OCI-LY3 (cell line): ENCODE data around the gene GTF2H1.

Experiments
- H2AFZ ChIP-seq: fragments of 200-600, 300-600 bp; shearing (Covaris generic); 2 replicates; pipeline ENCODE4 v1.6.0; 2014; ENCODE audit warnings: antibody characterized with exemption, low read depth, low read length
- H3K27ac ChIP-seq: fragments of 200-600, 300-600 bp; sonication (generic); 2 replicates; pipeline ENCODE4 v1.5.1; 2014; ENCODE audit warnings: mild to moderate bottlenecking, low read length, moderate library complexity, mixed read lengths
- H3K27me3 ChIP-seq: fragments of 200-600, 300-600 bp; sonication (generic); 2 replicates; pipeline ENCODE4 v1.6.1; 2014; ENCODE audit warnings: low read depth, low read length, mixed read lengths
- H3K36me3 ChIP-seq: fragments of 200-600, 300-600 bp; sonication (generic); replicated peaks from 2 replicates; pipeline ENCODE3; 2014; ENCODE audit warnings: low read depth, low read length, mixed read lengths
- H3K4me1 ChIP-seq: fragments of 300-600, 200-600 bp; sonication (generic); 2 replicates; pipeline ENCODE4 v1.6.1; 2014; ENCODE audit warnings: low read length, mixed read lengths
- H3K4me2 ChIP-seq: fragments of 200-600, 300-600 bp; sonication (generic); 2 replicates; pipeline ENCODE4 v1.6.1; 2014; ENCODE audit warnings: low read length, mixed read lengths
- H3K4me3 ChIP-seq: fragments of 300-600, 200-600 bp; sonication (generic); 2 replicates; pipeline ENCODE4 v1.5.1; 2014; ENCODE audit warnings: antibody characterized with exemption, mild to moderate bottlenecking, low read length, moderate library complexity
- H3K79me2 ChIP-seq: fragments of 300-600, 200-600 bp; shearing (Covaris generic); 2 replicates; pipeline ENCODE4 v1.6.1; 2014; ENCODE audit warnings: mild to moderate bottlenecking, low read length, mixed read lengths
- H3K9ac ChIP-seq: fragments of 300-600, 200-600 bp; shearing (Covaris generic); 2 replicates; pipeline ENCODE4 v1.6.0; 2014; ENCODE audit warnings: mild to moderate bottlenecking, low read length, moderate library complexity
- H3K9me3 ChIP-seq: fragments of 200-600, 300-600 bp; shearing (Covaris generic); 2 replicates; pipeline ENCODE4 v1.6.1; 2014; ENCODE audit warnings: low read length, mixed read lengths; ENCODE audit not compliant: insufficient read depth
- H4K20me1 ChIP-seq: fragments of 200-600, 300-600 bp; sonication (generic); 2 replicates; pipeline ENCODE4 v1.6.1; 2016; ENCODE audit warnings: low read length, mixed read lengths; ENCODE audit not compliant: insufficient read depth
- EZH2phosphoT487 ChIP-seq: fragments of 200-600 bp; shearing (Covaris generic); IDR thresholded peaks from 2 replicates; pipeline ENCODE4 v1.6.1; 2018; ENCODE audit warnings: antibody characterized with exemption, mixed run types, low read depth
- TF ChIP-seq, protein P1 (sequence below): fragments of 200-600, 300-600 bp; sonication (generic); IDR thresholded peaks from 2 replicates; pipeline ENCODE4 v1.5.1; 2014; ENCODE audit warnings: antibody characterized with exemption, low read length, low read depth

Gene GTF2H1

DNA sequence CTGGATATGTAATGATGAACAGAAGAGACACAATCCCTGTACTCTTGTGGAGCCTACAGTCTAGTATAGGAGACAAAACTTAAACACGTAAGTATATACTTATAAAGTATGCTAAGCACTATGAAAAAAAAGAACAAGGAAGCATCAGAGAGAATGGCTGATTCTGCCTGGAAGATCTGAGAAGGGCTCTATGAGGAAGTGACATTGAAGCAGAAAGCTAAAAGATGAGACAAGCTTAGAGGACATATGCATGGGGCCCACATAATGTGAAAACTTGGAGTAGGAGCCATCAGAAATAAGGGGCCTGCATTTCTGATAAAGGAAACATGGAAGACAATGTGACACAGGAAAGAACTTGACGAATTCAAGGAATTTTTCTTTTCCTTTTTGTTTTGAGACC, 39.7 kb upstream of the GTF2H1 start:
- TF ChIP-seq, protein P1, sequence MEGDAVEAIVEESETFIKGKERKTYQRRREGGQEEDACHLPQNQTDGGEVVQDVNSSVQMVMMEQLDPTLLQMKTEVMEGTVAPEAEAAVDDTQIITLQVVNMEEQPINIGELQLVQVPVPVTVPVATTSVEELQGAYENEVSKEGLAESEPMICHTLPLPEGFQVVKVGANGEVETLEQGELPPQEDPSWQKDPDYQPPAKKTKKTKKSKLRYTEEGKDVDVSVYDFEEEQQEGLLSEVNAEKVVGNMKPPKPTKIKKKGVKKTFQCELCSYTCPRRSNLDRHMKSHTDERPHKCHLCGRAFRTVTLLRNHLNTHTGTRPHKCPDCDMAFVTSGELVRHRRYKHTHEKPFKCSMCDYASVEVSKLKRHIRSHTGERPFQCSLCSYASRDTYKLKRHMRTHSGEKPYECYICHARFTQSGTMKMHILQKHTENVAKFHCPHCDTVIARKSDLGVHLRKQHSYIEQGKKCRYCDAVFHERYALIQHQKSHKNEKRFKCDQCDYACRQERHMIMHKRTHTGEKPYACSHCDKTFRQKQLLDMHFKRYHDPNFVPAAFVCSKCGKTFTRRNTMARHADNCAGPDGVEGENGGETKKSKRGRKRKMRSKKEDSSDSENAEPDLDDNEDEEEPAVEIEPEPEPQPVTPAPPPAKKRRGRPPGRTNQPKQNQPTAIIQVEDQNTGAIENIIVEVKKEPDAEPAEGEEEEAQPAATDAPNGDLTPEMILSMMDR, result no peak
- H3K4me2 ChIP-seq, result peak overlapping the region; percentile 33
- H3K9me3 ChIP-seq, result no peaks in the 10 kb centered on the region
- H3K79me2 ChIP-seq, result 0 out of 2 replicates have a peak, but pooled peaks cover 7% of the 10 kb centered on the region
- H3K27me3 ChIP-seq, result no peaks in the 10 kb centered on the region
- peaks cover 72% of the 10 kb centered on the region for H3K36me3 ChIP-seq
- H4K20me1 ChIP-seq, result 0 out of 2 replicates have a peak, but pooled peaks cover 4% of the 10 kb centered on the region
- no peak overlapping the region; the same call in 1 of the 2 replicates for H3K9ac ChIP-seq
- no peak overlapping the region for H2AFZ ChIP-seq
- peak overlapping the region; percentile 45 for H3K27ac ChIP-seq
- peaks cover 37% of the 10 kb centered on the region for H3K4me1 ChIP-seq
- no peak overlapping the region for H3K4me3 ChIP-seq

- Histone ChIP-seq H3K36me3 (peaks cover 76% of the 10 kb centered on the region), H3K27me3 (no peaks in the 10 kb centered on the region)
Observed at GRCh38 chr11:18285841-18286240, 36.5 kb upstream of the GTF2H1 start.

GRCh38 chr11:18288911-18289310, 33.5 kb upstream of the GTF2H1 start:
- no peaks in the 10 kb centered on the region for H3K4me1 ChIP-seq
- no peaks in the 10 kb centered on the region for H3K27me3 ChIP-seq
- no peak overlapping the region for H3K4me2 ChIP-seq
- H2AFZ ChIP-seq, result no peak overlapping the region
- no peak overlapping the region for H3K4me3 ChIP-seq
- H3K9me3 ChIP-seq, result no peaks in the 10 kb centered on the region
- no peak overlapping the region for H3K27ac ChIP-seq
- H3K36me3 ChIP-seq, result peaks cover 82% of the 10 kb centered on the region
- H4K20me1 ChIP-seq, result 0 out of 2 replicates have a peak, but pooled peaks cover 3% of the 10 kb centered on the region
- no peak for TF ChIP-seq EZH2phosphoT487
- no peak overlapping the region for H3K9ac ChIP-seq
- H3K79me2 ChIP-seq, result no peaks in the 10 kb centered on the region

More at GRCh38 chr11:18285841-18286240, 36.5 kb upstream of the GTF2H1 start:
- Histone ChIP-seq H4K20me1 (0 out of 2 replicates have a peak, but pooled peaks cover 3% of the 10 kb centered on the region), H3K79me2 (no peaks in the 10 kb centered on the region), H2AFZ (no peak overlapping the region), H3K4me3 (no peak overlapping the region), H3K9me3 (no peaks in the 10 kb centered on the region), H3K9ac (no peak overlapping the region), H3K27ac (no peak overlapping the region), H3K4me2 (no peak overlapping the region), H3K4me1 (peaks cover 26% of the 10 kb centered on the region)
- TF ChIP-seq, protein P1, result no peak
- no peak for TF ChIP-seq EZH2phosphoT487

DNA sequence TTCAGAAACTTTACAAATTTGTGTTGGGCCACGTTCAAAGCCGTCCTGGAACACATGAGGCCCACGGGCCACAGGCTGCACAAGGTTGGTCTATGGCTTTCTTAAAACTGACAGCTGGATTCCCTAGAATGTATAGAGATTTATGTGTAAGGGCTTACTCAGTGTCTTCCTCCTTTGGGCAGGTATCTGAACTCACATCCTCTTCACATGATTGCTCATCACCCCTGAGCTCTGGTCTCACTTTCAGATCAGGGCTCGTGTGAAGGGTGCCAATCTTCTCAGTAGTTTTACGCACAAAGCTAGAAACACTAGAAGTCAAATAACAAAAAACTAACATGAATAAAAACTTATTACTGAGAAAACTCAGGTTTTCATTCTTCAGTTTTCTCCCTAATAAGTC, 27.5 kb upstream of the GTF2H1 start:
- no peaks in the 10 kb centered on the region for H3K27me3 ChIP-seq
- H3K79me2 ChIP-seq, result no peaks in the 10 kb centered on the region
- H3K4me3 ChIP-seq, result peak overlapping the region; percentile 43
- H3K4me2 ChIP-seq, result peak overlapping the region; percentile 71
- H2AFZ ChIP-seq, result no peak overlapping the region
- peaks cover 41% of the 10 kb centered on the region for H3K4me1 ChIP-seq
- peaks cover 4% of the 10 kb centered on the region; the same call in 1 of the 2 replicates for H4K20me1 ChIP-seq
- peaks cover 75% of the 10 kb centered on the region for H3K36me3 ChIP-seq
- TF ChIP-seq, protein P1, result no peak
- TF ChIP-seq EZH2phosphoT487, result no peak
- H3K9ac ChIP-seq, result peak overlapping the region; percentile 16
- H3K9me3 ChIP-seq, result no peaks in the 10 kb centered on the region
- H3K27ac ChIP-seq, result peak overlapping the region; percentile 79
